RCC 7860 (cell line): Measurements from ENCODE around the gene WRAP73.
"Not testable (repeated sequence)": the region's sequence is repeated elsewhere in the genome, so short reads cannot be mapped to it uniquely, and the experiment has no call there.

Experiments used
- DNase-seq: peaks from one replicate; pipeline ENCODE4 v3.0.0-alpha.2; 2015; ENCODE audit warnings: low spot score
- FAIRE-seq: peaks from 2 replicates; lab custom pipeline; 2012; peaks lifted over from hg19 to GRCh38; lab: Jason Lieb, UNC

The WRAP73 gene

DNA sequence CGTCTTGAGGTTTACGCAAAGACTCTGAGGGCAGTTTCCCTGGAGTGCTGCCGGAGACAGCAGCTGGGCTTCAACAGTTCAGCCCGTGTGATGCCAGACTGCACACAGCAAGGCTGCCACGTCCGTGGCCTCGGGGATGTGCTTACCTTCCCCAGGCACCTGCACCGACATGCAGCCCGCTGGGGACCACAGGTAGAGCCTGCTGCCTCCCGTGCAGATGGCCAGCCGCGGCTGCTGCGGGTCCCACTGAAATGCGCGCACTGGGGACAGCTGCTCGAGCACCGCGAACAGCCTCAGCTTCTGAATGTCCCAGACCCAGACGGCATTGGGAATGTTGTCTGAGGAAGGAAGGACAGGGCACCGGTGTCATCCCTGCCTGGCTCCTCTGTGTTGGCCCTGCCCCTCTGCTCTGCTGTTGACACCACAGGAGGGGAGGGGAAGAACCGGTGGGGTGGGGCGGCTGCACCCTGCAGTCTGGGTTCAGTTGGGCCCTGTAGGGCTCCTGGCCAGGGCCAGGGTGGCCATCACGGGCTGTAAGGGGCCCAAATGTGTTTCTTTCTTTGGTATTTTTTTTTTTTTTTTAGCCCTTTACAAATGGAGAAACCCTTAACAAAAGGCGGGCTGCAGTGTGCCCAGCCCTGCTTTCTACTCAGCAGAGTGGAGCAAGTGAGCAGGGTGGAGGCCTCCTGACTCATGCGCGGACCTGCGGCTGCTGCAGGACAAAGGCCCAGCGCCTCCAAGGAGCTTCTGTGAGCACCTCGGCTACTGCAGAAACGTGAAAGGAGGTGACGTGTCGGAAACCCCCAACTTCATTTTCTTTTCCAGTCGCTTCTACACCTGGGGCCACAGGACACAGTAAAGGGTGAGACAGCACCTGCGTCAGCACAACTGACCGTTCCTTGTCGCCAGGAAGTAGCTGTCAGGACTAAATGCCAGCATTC is 18.3 kb downstream of the WRAP73 start:
- no peak for FAIRE-seq

DNA sequence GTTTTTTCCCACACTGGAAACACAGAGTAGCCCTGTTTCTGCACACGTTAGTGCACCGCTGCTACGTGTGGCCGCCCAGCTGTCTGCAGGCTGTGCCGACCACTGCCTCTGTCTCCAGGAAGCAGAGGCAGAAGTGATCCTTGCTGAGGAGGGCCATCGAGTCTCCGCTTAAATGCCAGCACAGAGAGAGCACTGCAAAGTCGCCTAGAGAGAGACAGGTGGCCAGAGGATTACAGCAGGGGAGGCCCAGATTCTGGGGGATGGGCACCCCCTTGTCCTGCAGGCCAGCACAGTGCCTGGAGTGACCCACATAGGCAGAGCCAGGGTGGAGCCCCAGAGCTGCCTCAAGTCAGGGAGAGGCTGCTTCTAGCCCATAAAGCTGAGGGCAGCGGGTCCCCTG is 19.0 kb downstream of the WRAP73 start:
- no peak for DNase-seq
- FAIRE-seq = no peak

More for the DNA sequence above, 18.3 kb downstream of the WRAP73 start:
- DNase-seq = no peak

DNA sequence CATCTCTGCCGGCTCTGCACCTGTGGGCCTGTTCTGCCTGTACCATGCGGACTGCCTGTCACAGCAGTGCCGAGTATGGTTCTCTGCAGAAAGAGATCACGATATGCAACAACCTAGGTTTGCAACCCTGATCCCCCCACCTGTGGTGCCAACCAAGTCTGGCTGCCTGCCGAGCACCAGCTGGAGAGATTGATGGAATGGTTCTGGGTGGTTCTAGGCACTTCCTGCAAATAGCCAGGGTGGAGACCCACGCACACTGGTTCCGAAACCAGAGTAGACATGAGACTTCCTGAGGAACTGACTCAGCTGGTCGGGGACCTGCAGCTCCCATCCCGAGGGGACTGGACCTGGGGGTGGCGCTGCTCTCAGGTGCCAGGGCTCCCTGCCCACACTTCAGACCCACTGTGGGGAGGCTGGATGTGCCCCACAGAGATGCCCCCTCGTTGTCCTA is 19.7 kb downstream of the WRAP73 start:
- FAIRE-seq (no peak), DNase-seq (no peak)

DNA sequence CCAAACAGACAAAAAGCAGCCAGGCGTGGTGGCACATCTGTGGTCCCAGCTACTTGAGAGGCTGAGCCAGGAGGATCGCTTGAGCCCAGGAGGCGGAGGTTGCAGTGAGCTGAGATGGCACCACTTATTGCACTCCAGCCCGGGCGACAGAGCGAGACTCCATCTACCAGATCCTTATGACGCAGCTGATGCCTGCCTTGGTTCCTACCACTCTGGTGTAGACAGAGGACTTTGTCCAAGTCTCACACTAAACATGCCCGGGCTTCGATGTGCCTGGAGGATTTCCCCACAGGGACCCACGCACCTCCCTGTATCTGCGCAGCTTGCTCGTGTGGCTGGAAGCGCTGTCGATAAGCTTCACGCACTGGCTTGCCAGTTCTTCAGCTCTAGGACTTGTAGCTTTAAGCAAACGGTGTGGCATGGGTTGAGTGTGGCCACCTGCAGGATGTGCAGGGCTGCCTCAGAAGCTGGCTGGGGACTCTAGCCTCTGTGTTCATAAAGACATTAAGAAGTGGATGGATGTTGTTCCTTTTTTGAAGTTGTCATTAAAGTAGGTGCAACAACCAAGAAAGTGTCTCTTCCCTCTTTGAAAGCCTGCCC is 20.2 kb downstream of the WRAP73 start:
- FAIRE-seq = no peak

DNA sequence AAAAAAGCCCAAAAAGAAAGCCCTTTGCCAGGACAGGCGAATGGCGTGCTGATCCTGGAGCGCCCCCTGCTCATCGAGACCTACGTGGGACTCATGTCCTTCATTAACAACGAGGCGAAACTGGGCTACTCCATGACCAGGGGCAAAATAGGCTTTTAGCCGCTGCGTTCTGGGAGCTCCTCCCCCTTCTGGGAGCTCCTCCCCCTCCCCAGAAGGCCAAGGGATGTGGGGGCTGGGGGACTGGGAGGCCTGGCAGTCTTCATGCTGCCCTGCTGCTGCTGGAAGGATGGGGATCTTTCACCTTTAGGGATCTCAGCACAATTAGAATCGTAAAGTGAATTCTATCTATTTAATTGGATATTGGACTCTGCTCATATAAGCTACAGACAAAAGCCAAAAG is 21.5 kb downstream of the WRAP73 start:
- DNase-seq = no peak
- no peak for FAIRE-seq

More for the DNA sequence above, 20.2 kb downstream of the WRAP73 start:
- DNase-seq = no peak

DNA sequence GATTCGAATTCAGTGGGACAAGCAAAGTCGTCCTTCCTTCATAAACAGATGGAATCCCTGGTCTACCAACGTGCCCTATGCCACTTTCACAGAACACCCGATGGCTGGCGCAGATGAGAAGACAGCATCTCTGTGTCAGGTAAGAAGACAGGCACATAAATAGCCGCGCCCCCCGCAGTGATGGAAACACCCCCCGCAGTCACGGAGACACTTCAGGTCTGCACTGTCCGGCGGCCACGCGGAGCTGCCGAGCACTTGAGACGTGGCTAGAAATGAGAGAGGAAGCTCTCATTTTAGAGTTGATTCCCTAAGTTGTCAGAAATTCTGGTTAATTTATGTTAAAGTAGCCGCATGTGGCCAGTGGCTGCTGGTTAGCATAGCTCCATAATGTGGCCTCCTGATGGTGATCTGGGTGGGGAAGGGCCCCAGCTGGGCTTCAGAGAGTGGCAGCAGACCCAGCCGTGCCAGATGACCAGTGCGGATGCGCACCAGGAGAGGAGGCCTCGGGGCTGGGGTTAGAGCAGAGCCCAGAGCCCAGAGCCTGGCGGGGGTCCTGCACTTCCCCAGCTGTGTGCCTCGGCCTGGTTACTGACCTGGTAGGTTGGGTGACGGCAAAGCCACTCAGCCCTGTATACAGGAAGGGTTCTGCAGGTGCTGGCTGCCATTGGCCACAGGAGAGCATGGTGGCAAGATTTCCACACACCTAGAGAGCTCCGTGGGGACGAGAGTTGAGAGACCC is 22.2 kb downstream of the WRAP73 start:
- no peak for FAIRE-seq
- no peak for DNase-seq

DNA sequence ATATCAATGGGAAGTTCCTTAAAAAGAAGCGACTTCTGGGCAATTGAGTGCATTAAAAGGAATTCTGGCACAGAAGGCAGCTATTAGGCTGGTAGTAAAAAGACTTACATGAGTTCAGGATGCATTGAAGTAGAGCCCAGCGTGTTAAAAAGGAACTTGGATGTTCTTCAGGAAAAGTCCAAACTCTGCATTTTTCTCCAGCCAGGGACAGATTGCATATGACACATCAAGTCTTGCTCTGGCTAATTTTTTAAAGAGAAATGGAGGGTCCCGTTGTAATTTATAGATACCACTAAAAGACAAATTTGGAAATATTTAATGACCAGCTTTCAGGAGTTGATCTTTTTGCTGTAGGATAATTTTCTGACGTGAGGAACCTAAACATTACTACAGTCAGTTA is 23.9 kb downstream of the WRAP73 start:
- FAIRE-seq (no peak), DNase-seq (no peak)

DNA sequence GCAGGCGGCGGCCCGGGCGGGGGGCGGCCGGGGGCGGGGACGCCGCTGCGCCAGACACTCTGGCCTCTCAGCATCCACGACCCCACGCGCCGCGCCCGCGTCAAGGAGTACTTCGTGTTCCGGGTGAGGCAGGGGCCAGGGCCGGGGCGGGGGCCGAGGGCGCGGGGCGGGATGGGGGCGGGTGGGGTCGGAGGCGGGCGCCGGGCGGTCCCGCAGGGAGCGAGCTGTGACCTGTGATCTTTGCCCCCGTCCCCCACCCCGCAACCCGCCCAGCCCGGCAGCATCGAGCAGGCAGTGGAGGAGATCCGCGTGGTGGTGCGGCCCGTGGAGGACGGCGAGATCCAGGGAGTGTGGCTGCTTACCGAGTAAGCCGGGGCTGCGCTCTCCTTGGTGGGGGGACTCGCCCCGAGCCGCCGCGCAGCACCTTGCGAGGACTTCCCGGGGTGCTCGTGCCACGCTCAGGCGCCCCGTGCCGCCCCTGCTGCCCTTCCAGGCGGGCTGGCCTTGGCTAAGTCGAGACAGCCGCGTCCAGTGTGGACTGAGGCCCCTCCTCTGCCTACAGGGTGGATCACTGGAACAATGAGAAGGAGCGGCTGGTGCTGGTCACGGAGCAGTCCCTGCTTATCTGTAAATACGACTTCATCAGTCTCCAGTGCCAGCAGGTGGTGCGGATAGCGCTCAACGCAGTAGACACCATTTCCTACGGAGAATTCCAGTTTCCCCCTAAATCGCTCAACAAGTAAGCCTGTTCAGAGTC is 24.6 kb downstream of the WRAP73 start:
- FAIRE-seq (no peak), DNase-seq (peak; percentile 4)

DNA sequence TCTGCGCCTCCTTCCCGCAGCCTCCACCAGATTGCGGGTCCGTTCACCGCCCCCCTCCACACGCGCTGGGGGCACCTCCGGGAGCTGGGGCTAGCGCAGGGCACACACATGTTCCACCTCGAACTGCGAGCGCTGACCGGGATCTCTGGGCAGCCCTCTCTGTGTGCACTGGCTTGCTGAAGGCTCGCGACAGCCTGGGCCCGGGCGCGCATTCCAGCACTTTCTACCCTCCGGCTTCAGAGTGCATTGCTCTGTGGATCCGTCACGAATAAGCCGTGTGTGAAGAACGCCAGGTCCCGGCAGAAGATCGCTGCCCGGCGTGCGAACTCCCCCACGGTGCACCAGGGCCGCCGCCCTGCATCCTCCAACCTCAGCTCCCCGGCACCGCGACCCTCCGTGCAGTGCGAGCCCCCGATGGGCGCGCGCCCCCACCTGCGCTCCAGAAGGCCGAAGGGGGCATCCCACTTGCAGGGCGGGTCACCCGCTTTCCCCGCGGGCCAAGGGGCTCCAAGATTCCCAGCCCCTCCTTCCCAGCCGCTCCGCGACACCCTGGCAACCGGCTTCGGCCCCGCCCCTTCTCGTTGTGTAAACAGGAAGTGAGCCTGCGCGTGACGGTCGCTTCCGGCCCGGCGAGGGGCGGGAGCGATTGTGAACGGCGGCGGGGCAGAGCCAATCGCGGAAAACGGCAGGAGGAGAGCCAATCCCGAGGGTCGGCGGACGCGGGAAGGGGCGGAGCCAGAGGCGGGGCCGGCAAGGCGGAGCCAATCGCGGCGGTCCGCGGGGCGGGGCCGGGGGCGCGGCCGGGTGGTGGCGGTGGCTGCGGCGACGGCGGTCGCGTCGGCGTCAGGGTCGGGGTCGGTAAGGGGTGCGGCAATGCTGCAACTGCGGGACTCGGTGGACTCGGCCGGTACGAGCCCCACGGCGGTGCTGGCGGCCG is 25.4 kb downstream of the WRAP73 start, which contains the start of gene TPRG1L:
TSS of gene TPRG1L (plus strand) at position 816 of the 937 bp plus-strand sequence. CDS start at position 874, 58 bp downstream.
- FAIRE-seq = peak; percentile 43
- peak; percentile 89 for DNase-seq

DNA sequence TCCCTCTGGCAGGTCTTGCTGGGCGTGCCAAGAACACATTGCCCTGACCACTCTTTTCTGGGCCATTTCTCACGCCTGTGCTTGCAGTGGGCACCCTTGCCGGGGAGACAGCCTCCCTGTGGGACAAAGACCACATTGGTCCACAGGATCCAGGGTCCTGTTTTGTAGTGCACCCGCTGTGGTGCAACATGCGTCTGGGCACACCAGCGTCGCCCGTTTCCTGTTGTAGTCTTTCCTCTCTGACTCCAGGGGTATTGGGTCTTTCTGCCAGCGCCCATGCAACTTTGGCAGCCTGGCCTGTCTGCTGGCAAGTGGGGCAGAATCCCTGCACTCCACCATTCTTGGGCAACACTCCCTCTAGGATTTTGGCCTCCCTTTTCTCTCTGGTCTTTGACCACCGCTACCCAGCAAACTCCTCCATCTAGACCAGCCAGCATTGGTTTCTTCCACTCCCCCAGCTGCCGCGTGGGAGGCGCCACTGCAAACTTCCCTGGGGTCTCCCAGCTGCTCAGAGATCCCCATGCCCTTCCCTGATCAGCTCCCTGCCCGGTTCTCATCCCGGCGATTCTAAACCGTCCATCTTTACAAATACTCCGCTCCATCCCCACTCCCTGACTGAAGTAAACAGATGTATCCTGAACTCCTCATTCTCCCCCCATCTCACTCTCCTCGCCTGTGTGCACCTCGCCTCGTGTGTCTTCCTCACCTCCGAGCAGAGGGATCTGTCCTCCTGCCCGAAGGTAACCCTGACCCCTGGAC is 26.3 kb downstream of the WRAP73 start:
- FAIRE-seq (no peak), DNase-seq (no peak)

DNA sequence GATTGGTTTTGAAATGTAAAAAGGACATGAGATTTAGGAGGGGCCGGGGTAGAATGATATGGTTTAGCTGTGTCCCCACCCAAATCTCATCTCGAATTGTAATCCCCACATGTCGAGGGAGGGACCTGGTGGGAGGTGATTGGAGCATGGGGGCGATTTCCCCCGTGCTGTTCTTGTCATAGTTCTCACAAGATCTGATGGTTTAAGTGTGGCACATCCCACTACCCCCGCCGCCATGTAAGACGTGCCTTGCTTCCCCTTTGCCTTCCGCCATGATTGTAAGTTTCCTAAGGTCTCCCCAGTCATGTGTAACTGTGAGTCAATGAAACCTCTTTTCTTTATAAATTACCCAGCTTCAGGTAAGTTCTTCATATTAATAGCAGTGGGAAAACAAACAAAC is 27.8 kb downstream of the WRAP73 start:
- DNase-seq, FAIRE-seq: not testable (repeated sequence)

DNA sequence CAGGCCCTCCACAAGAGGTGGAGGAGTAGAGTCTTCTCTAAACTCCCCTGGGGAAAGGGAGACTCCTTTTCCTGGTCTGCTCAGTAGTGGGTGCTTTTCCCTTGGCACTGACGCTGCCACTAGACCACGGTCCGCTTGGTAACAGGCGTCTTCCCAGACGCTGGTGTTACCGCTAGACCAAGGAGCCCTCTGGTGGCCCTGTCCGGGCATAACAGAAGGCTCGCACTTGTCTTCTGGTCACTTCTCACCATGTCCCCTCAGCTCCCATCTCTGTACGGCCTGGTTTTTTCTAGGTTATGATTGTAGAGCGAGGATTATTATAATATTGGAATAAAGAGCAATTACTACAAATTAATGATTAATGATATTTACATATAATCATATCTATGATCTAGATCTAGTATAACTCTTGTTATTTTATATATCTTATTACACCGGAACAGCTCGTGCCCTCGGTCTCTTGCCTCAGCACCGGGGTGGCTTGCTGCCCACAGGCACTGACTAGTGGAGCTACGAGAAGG is 28.7 kb downstream of the WRAP73 start:
- DNase-seq (peak; percentile 60), FAIRE-seq (peak; percentile 69)

DNA sequence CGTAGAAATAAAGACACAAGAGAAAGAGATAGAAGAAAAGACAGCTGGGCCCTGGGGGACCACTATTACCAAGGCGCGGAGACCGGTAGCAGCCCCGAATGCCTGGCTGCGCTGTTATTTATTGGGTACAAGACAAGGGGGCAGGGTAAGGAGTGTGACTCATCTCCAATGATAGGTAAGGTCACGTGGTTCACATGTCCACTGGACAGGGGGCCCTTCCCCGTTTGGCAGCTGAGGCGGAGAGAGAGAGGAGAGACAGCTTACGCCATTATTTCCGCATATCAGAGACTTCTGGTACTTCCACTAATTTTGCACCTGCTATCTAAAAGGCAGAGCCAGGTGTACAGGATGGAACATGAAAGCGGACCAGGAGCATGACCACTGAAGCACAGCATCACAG is 29.2 kb downstream of the WRAP73 start:
- no peak for DNase-seq
- no peak for FAIRE-seq

DNA sequence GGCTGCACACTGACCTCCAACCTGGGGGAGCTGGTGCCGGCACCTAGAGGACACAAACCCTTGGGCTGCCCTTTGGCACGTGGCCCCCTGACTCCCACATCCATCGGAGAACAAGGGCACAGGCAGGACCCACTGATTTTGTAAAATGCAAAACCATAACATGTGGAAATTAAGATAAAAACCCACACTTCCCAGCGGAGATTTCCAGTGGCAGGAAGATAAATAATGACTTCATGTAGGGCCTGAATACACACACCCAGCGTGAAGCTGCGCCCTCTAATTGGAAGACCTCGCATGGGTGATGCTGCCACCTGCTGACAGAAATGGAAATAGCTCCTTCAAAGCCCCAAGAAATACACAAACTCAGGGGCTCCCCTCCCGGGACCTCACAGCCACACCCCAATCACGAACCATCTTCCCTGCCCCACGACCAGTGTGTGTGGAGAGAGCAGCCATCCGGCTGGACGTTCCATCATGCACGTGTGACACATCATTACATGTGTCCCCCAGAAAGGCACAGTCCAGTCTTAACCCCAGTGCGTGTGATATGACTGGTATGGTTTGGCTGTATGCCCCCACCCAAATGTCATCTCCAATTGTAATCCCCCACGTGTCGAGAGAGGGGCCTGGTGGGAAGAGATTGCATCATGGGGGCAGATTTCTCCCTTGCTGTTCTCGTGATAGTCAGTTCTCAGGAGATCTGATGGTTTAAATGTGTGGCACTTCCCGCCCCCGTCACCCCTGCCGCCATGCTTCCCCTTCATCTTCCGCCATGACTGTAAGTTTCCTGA is 30.8 kb downstream of the WRAP73 start:
- DNase-seq = peak; percentile 52
- peak; percentile 40 for FAIRE-seq

DNA sequence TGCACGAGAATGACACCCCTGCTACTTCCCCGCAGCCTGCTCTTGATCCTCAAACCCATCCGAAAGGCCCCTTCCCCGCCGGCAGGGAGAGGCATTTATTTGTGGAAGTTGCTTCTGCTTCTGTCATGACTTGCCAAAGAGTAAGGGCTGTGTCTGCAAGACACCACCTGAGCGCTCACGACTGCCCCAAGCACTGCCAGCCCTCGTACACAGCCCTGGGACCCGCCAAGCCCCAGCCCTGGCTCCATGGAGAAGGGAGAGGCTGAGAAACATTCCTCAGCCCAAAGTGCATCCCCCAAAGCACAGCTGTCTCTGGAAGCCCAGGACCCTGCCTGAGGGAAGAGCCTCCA is 31.4 kb downstream of the WRAP73 start:
- FAIRE-seq (no peak), DNase-seq (no peak)

DNA sequence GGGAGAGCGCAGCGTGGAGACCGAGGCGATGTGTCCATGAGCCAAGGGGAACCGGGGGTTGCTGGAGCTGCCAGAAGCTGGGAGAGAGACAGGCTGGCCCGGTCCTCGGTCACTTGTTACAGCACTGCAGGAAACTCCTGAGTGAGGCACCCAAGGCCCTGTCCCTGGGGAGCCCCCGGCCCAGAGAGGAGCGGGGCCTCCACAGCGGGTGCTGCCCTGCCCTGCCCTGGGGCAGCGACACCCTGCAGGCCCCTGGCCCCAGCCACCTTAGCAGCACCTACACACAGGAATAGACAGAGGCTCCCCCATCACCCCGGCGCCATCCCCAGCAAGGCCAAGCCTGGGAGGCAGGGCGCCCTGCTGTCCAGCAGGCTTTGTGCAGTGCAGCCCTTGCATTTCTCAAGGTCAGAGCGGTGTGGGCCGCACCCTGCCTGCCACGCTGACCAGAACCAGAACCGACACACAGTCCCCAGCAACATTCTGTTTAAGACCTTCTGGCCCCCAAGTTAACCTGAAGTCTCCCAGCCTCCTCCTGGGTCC is 32.0 kb downstream of the WRAP73 start:
- FAIRE-seq = no peak
- DNase-seq = no peak

DNA sequence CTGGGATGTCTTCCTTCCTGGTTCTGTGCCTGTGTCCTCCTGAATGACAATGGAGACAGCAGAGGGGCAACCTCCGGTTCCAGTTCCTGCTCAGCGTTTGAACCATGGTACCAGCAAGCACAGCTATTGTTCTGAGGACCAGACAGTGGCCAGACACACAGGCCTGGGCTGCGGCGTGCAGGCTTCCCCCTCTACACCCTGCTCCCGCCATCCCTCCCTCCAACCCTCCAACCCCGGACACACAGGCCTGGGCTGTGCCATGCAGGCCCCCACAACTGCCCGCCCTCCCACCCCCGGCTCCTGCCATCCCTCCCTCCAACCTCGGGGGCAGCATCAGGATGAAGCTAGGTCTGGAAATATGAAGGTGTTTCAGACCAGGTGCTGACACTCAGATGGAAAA is 33.0 kb downstream of the WRAP73 start:
- FAIRE-seq (no peak), DNase-seq (no peak)
